HG03460 (cell line): ENCODE data around the gene CCDC7.
"Not testable (repeated sequence)": the region's sequence is repeated elsewhere in the genome, so short reads cannot be mapped to it uniquely, and the experiment has no call there.

Experiments used
- ATAC-seq: cut with Tn5 transposase; IDR thresholded peaks from one replicate; pipeline ENCODE4 v1.9.1; 2021; ENCODE audit not compliant: unreplicated experiment

The CCDC7 gene

GRCh38 chr10:32548208-32548607 lies 102.3 kb downstream of the CCDC7 start:
- ATAC-seq, result no peak

GRCh38 chr10:32556783-32557395 lies 110.9 kb downstream of the CCDC7 start:
- ATAC-seq, result no peak

- ATAC-seq, result not testable (repeated sequence)
Measured at GRCh38 chr10:32562695-32563094, 116.8 kb downstream of the CCDC7 start.

GRCh38 chr10:32577448-32577847 lies 131.5 kb downstream of the CCDC7 start:
- no peak for ATAC-seq

GRCh38 chr10:32582946-32583345 lies 137.0 kb downstream of the CCDC7 start:
- ATAC-seq, result no peak

GRCh38 chr10:32598022-32598421 lies 152.1 kb downstream of the CCDC7 start:
- not testable (repeated sequence) for ATAC-seq

- ATAC-seq, result no peak
Measured at GRCh38 chr10:32600317-32600716, 154.4 kb downstream of the CCDC7 start.

- ATAC-seq, result not testable (repeated sequence)
Measured at GRCh38 chr10:32601562-32601961, 155.6 kb downstream of the CCDC7 start.

- no peak for ATAC-seq
Measured at GRCh38 chr10:32605787-32606186, 159.8 kb downstream of the CCDC7 start.

- not testable (repeated sequence) for ATAC-seq
Measured at GRCh38 chr10:32610543-32610942, 164.6 kb downstream of the CCDC7 start.

GRCh38 chr10:32616438-32616837 lies 170.5 kb downstream of the CCDC7 start:
- ATAC-seq, result no peak

- no peak for ATAC-seq
Measured at GRCh38 chr10:32618482-32618881, 172.5 kb downstream of the CCDC7 start.

GRCh38 chr10:32621969-32622368 lies 176.0 kb downstream of the CCDC7 start:
- ATAC-seq, result no peak

- no peak for ATAC-seq
Measured at GRCh38 chr10:32622409-32622808, 176.5 kb downstream of the CCDC7 start.

- ATAC-seq, result no peak
Measured at GRCh38 chr10:32627183-32627582, 181.2 kb downstream of the CCDC7 start.

GRCh38 chr10:32629910-32630309 lies 184.0 kb downstream of the CCDC7 start:
- ATAC-seq, result no peak

GRCh38 chr10:32646535-32646934 lies 200.6 kb downstream of the CCDC7 start:
- no peak for ATAC-seq

- ATAC-seq, result peak; percentile 82
Measured at GRCh38 chr10:32650246-32650655, 204.3 kb downstream of the CCDC7 start.

GRCh38 chr10:32657430-32657829 lies 211.5 kb downstream of the CCDC7 start:
- not testable (repeated sequence) for ATAC-seq

- ATAC-seq, result no peak
Measured at GRCh38 chr10:32661346-32661745, 215.4 kb downstream of the CCDC7 start.

GRCh38 chr10:32680803-32681557 lies 235.0 kb downstream of the CCDC7 start:
- no peak for ATAC-seq

- ATAC-seq, result no peak
Measured at GRCh38 chr10:32684291-32684690, 238.4 kb downstream of the CCDC7 start.

GRCh38 chr10:32687116-32687515 lies 241.2 kb downstream of the CCDC7 start:
- no peak for ATAC-seq
